Ecto neural progenitor cell (in vitro differentiated cells): ENCODE results near the gene CSF3.

ENCODE experiments used
- DNase-seq: peaks from one replicate; pipeline ENCODE4 v3.0.0-alpha.2; 2018; ENCODE audit warnings: low spot score

CSF3 gene

GRCh38 chr17:40015005-40015997, at the start of gene CSF3:
CSF3 (plus strand) TSS chr17:40015440; CDS start chr17:40015475, 35 bp downstream.
- DNase-seq = no peak

DNA sequence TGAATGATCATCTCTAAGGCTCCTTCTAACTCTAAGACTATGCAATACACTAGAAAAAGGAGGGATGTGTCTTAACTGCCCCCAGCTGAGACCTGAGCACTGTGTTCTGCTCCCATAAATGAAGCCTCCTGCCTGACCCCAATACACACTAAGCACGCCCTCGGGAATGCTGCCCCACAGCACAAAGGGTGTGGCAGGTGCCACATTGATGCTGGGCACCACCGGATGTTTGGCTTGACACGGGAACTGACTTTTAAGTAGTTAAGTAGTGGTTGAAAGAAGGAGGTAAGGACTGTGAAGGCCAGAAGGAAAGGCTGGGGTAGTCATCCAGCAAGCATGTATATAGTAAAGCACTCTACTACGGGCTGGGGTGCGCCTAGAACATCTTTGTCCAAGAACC, 48.5 kb upstream of the CSF3 start:
- DNase-seq = no peak

DNA sequence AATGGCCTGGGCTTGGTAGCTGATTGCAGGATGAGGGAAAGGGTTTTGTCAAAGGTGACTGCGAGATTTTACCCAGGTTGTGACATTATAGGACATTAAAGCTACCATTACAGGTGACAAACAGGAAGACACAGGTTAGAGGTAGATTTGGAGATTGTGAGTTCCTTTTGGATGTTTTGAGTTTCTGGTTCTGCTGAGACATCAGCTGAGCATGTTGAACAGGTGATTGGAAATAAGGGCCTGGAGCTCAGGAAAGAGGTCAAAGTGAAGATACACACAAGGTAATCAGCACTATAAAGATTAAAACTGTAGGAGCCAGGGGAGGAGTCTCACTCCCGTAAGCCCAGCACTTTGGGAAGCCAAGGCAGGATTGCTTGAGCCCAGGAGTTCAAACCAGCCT, 46.5 kb upstream of the CSF3 start:
- DNase-seq = no peak

GRCh38 chr17:39969375-39969774, 45.9 kb upstream of the CSF3 start:
- DNase-seq = no peak

DNA sequence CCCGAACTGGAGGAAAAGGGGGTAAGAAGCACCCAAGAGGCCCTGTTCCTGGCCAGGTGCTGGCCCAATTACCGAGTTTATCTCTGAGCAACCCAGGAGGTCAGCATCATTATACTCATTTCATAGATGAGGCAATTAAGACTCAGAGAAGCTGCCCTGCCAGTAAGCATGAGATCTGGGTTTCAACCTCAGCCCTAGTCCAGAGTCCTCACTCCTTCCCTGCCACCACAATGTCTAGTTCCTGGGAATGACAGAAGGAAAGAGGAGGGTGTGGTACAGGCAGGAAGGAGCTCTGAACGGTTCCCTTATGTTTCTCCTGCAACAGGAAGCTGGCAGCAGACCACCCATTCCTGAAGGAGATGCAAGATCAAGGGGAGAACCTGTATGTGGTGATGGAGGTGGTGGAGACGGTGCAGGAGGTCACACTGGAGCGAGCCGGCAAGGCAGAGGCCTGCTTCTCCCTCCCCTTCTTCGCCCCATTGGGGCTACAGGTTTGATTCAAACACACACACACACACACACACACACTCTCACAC, 45.0 kb upstream of the CSF3 start:
- no peak for DNase-seq

DNA sequence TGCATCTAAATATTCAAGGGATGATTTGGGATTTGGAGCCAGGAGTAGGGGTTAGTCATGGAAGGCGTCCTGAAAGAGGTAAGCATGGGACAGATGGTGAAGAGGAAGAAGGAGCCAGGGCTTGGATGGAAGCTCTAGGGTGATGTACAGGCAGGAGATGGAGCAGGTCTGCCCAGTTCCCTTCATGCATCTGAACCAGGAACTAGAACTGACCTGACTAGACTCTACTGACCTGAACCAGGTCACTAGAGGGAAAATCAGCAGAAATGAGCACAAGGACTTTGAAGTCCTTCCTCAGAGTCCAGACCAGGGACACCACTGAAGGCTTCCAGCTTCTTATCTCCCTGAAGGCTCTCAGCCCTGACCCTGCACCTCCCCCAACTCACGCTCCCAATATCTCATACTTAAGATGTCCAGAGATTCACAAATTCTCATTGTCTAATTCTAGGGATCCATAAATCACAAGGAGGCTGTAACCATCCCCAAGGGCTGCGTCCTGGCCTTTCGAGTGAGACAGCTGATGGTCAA, 44.1 kb upstream of the CSF3 start:
- no peak for DNase-seq

- DNase-seq = no peak
Observed at GRCh38 chr17:39972271-39972670, 43.0 kb upstream of the CSF3 start.

GRCh38 chr17:39973496-39973895, 41.7 kb upstream of the CSF3 start:
- DNase-seq = no peak

DNA sequence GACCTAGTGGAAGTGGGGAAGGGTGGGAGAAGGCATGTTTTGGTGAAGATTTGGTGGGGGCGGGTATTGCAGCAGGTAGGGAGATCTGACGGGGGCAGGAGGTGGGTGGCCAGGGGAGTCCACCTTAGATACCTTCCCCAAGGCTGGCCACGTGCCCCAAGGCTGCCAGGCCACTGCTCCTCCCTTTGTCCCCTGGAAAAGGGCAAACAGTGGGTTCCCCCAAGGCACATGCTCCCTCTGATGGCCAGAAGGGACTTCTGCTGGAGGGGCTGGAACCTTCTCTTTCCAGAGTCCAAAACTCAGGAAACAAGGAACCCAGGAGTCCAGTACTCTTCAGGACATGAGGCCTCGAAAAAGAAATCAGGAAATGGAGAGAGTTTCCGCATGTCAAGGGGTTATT, 40.8 kb upstream of the CSF3 start:
- DNase-seq = no peak

GRCh38 chr17:39975801-39976200, 39.4 kb upstream of the CSF3 start:
- no peak for DNase-seq

DNA sequence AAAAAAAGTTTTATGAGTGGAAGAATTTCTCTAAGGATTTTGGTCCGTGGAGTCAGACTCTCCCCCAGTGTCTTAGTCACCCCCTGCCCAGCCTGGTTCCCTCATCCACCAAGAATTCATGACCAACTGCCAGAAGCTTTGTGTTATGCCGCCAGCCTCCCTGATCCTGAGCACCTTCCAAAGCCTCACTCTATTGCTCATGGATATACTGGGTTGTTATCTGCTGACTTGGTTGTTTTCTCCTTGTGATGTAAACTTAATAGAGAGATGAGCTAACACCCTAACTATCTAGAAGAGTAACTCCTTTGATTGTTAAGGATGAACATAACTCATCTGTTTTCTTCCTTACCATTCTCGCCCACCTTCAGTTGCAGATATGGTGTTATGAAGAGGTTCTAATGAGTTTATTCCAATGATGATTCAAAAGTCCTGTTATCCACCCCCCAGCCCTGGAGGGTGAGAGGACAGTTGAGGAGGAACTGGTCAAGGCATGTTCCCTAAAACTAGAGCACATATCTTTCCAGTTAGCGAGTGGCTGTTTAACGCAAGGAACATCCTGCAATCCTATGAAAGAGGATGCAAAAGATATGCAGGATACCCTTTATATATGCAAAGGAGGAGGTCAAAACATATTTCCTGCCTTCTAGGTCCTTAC, 36.1 kb upstream of the CSF3 start:
- no peak for DNase-seq

DNA sequence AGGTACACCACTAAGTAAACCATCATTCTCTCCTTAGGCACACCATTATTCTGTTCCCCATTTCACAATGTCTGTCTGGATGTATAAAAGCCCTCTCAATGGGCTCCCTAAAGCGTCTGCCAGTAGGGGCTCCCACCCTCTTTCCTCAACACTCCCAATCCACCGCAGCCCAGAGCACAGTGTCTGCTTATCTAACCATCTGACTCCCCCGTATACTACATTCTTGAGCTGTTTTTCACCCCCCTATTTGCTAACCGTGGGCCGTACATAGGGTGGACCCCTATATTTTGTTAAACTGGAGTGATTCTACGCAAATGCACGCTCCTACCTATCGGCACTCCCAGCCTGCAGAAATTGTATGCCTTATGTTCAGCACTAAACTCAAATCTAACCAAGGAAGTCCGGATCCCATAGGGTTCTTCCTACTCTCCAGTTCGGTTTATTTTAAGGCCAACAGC, 35.3 kb upstream of the CSF3 start:
- no peak for DNase-seq

DNA sequence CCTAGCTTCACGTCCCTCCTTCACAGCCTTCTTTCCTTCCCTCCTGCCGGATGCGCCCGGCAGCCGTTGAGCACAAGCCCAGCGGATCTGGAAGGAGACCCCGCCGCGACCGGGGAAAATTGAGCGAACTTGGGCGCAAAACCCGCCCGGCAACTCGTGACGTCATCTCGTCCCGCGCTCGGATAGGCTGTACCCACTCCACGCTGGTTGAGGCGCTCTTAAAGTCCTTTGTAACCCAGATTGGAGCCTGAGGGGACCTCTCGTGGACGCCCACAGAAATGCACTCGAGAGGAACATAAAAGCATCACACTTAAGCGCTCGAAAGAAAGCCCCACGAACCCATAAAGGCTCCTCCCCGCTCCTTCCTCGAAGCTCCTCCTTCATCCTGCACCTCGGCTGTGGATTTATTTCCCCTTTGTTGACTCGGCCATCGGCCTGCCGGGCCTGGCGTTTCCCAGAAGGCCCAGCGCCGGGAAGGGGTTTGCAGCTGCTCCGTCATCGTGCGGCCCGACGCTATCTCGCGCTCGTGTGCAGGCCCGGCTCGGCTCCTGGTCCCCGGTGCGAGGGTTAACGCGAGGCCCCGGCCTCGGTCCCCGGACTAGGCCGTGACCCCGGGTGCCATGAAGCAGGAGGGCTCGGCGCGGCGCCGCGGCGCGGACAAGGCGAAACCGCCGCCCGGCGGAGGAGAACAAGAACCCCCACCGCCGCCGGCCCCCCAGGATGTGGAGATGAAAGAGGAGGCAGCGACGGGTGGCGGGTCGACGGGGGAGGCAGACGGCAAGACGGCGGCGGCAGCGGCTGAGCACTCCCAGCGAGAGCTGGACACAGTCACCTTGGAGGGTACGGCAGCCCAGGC, 34.7 kb upstream of the CSF3 start, which contains the start of gene PSMD3:
PSMD3 (plus strand) TSS at position 457 of the 856 bp plus-strand sequence; CDS start at position 621, 164 bp downstream.
- peak; percentile 100 for DNase-seq

DNA sequence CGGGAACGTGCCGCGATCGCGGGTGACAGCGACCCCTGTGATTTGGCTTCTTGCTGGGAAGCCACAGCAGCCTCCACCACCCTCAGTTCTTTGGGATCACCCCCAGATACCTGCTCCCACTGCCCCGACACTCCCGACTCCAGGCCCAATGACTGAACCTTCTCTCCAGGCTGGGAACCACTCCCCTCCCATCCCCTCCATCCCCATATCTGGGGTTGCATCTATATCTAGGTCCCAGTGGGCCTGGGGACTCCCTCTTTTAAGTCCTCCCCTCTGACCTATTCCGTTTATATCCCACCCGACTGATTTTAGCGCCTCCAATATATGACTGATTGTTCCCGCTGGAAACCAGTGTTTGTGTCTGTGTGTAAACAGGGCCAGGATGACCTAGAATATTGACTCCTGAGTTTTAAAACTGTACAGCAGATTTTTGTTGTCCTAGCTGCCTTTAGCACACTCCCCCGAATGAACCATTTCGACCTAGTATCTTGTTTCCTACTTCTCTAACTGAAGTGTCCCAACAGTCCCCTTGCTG, 34.0 kb upstream of the CSF3 start:
- no peak for DNase-seq

- no peak for DNase-seq
Observed at GRCh38 chr17:39981766-39982375, 33.4 kb upstream of the CSF3 start.

DNA sequence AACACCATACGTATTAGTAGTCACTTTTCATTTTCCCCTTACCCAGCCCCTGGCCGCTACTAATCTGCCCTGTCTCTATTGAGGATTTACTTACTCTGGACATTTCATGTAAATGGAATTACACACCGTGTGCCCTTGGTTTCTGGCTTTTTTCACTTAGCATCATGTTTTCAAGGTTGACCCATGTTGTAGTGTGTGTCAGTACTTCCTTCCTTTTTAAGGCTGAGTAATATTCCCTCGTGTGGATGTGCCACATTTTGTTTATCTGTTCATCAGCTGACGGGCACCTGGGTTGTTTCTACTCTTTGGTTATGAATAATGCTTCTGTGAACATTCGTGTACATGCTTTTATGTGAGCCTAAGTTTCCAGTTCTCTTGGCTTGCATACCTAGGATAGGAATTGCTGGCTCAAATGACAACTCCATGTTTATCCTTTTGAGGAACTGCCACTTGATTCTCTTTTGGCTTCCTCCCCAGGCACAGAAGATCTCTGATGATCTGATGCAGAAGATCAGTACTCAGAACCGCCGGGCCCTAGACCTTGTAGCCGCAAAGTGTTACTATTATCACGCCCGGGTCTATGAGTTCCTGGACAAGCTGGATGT, 26.9 kb upstream of the CSF3 start:
- no peak for DNase-seq

- no peak for DNase-seq
Observed at GRCh38 chr17:39994448-39994847, 20.8 kb upstream of the CSF3 start.

DNA sequence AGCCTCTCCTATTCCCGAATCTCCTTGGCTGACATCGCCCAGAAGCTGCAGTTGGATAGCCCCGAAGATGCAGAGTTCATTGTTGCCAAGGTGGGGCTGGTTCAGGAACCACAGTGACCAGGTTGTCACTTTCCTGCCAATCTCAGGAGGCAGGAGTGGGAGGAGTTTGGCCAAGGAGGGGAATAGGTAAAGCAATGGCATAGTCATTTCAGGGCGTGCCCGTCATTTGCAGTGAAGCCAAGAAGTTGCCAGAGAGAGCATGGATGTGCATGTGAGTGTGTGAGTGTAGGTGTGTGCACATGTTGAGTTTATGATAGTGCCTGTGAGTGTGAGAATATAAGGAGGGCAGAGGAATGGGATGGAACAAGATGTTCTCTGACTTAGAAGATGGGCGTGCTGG, 19.8 kb upstream of the CSF3 start:
- no peak for DNase-seq

GRCh38 chr17:39996162-39996561, 19.1 kb upstream of the CSF3 start:
- no peak for DNase-seq

DNA sequence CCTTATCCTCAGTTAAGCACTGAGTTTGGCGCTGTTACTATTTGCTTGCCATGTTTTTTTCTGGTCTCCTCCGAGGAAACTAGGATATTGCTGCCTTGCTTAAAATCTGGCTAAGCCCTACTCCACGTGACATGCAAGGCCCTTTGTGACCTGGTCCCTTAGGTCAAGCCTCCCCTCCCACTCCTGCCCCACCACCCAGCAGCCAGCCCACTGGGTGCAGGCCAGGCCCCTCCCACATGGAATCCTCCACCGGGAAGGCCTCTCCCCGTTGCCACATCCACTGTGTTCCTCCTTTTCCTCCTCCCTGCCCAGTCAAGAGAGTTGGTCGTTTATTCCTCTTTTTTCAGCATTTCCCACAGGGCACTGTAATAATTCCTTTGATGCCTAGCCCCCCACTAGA, 18.4 kb upstream of the CSF3 start:
- no peak for DNase-seq
